Spinal cord (tissue), 10 donors: Measurements from ENCODE around the gene NARF. TPM values are rescaled to one million over a fixed set of nuclear protein-coding genes. Genes with fewer than 3 reads are reported as not detected.
"Not testable (repeated sequence)": the region's sequence is repeated elsewhere in the genome, so short reads cannot be mapped to it uniquely, and the experiment has no call there.

ENCODE experiments used
- DNase-seq, 6 donors: peaks; one replicate each; pipeline versions ENCODE4 v3.0.0 to v3.0.0-alpha.2; 2013 to 2015; ENCODE audit warnings: low spot score in 6 of 6, low read depth in 4 of 6
- H3K27ac ChIP-seq: one replicate; pipeline ENCODE4 v1.5.1; 2013; ENCODE audit warnings: low read depth, low read length, control low read depth
- H3K27me3 ChIP-seq: one replicate; pipeline ENCODE4 v1.6.1; 2013; ENCODE audit warnings: low read length; ENCODE audit not compliant: control insufficient read depth, insufficient read depth
- H3K36me3 ChIP-seq: one replicate; pipeline ENCODE4 v1.6.1; 2013; ENCODE audit warnings: low read length; ENCODE audit not compliant: control insufficient read depth, insufficient read depth
- H3K4me1 ChIP-seq: one replicate; pipeline ENCODE4 v1.6.1; 2013; ENCODE audit warnings: low read length; ENCODE audit not compliant: control insufficient read depth, insufficient read depth
- H3K4me3 ChIP-seq: one replicate; pipeline ENCODE4 v1.5.1; 2013; ENCODE audit warnings: low read depth, low read length, control low read depth
- H3K9me3 ChIP-seq: one replicate; pipeline ENCODE4 v1.6.1; 2013; ENCODE audit warnings: low read length; ENCODE audit not compliant: control insufficient read depth, insufficient read depth
- WGBS: methylation state at CpG from one replicate; pipeline ENCODE4 v1.1.5; 2013; ENCODE audit warnings: missing lambda C conversion rate; ENCODE audit not compliant: insufficient coverage; 5-methylcytosine and 5-hydroxymethylcytosine counted together
- polyA plus RNA-seq, 2 donors: library from polyadenylated mRNA; unstranded; fragments of 120-200 nt; gene quantifications; one replicate each; pipeline ENCODE4 v1.2.1, GENCODE V29; 2013; ENCODE audit not compliant: insufficient read length in 2 of 2
- total RNA-seq, 2 donors: library from RNA; depleted of rRNA in 1 of 2; stranded (reverse); fragments of 120-200 nt in 1 of 2; fragments of >200 nt in 1 of 2; gene quantifications; one replicate each; pipeline versions ENCODE4 v1.2.3 to v1.2.4, GENCODE V29; 2013 to 2014
- donor health status: healthy.

The NARF gene
- total and polyA plus RNA-seq, 4 donors = 31.1 to 124 (median 75.9) TPM

GRCh38 chr17:82453706-82454105 lies 4.8 kb upstream of the NARF start:
- not testable (repeated sequence) for H3K27me3 ChIP-seq, H3K9me3 ChIP-seq, H3K27ac ChIP-seq, H3K36me3 ChIP-seq, H3K4me3 ChIP-seq, DNase-seq
- WGBS = 91% methylated on average over 14 of the region's 21 CpGs
- peaks cover 18% of the 10 kb centered on the region for H3K4me1 ChIP-seq

GRCh38 chr17:82457073-82457928 lies 1.2 kb upstream of the NARF start:
- Histone ChIP-seq H3K27me3 (no peaks in the 10 kb centered on the region), H3K36me3 (peaks cover 25% of the 10 kb centered on the region), H3K27ac (peak overlapping the region; percentile 98), H3K4me1 (peaks cover 14% of the 10 kb centered on the region), H3K9me3 (no peaks in the 10 kb centered on the region), H3K4me3 (peak overlapping the region; percentile 81)
- no peak for DNase-seq
- 55% methylated on average over 7 of the region's 10 CpGs for WGBS

- Histone ChIP-seq H3K27me3 (no peaks in the 10 kb centered on the region), H3K4me1 (peaks cover 14% of the 10 kb centered on the region), H3K4me3 (peak overlapping the region; percentile 81), H3K9me3 (no peaks in the 10 kb centered on the region), H3K36me3 (peaks cover 31% of the 10 kb centered on the region), H3K27ac (peak overlapping the region; percentile 98)
- WGBS = 0% methylated on average over 7 of the region's 8 CpGs
- DNase-seq = no peak
Measured at GRCh38 chr17:82457929-82458178, 687 bp upstream of the NARF start.

GRCh38 chr17:82458885-82459424 lies 414 bp downstream of the NARF start:
- WGBS = under 1% methylated on average over 61 of the region's 62 CpGs
- Histone ChIP-seq H3K36me3 (peaks cover 40% of the 10 kb centered on the region), H3K27me3 (no peaks in the 10 kb centered on the region), H3K27ac (peak overlapping the region; percentile 42), H3K4me1 (peaks cover 14% of the 10 kb centered on the region), H3K9me3 (no peaks in the 10 kb centered on the region), H3K4me3 (peak overlapping the region; percentile 81)
- peak in 3 of 6 donors; percentile 11 to 70 (median 51) for DNase-seq

- not testable (repeated sequence) for H3K27ac ChIP-seq, H3K27me3 ChIP-seq
Measured at GRCh38 chr17:82459936-82460335, 1.4 kb downstream of the NARF start.

GRCh38 chr17:82461827-82462524 lies 3.4 kb downstream of the NARF start:
- H3K9me3 ChIP-seq = no peaks in the 10 kb centered on the region
- no peak overlapping the region for H3K27ac ChIP-seq
- DNase-seq = no peak
- H3K36me3 ChIP-seq = peaks cover 66% of the 10 kb centered on the region
- peaks cover 14% of the 10 kb centered on the region for H3K4me1 ChIP-seq
- H3K27me3 ChIP-seq = no peaks in the 10 kb centered on the region
- WGBS = 66% methylated on average over 8 of the region's 10 CpGs
- no peak overlapping the region for H3K4me3 ChIP-seq

More at GRCh38 chr17:82459936-82460335, 1.4 kb downstream of the NARF start:
- 90% methylated on average over 8 of the region's 9 CpGs for WGBS
- Histone ChIP-seq H3K36me3 (peaks cover 49% of the 10 kb centered on the region), H3K4me1 (peaks cover 14% of the 10 kb centered on the region)
- DNase-seq, H3K4me3 ChIP-seq, H3K9me3 ChIP-seq: not testable (repeated sequence)

- WGBS = 81% methylated on average over 6 of the region's 6 CpGs
Measured at GRCh38 chr17:82463391-82463790, 4.8 kb downstream of the NARF start.

GRCh38 chr17:82463925-82464566 lies 5.5 kb downstream of the NARF start:
- no peak for DNase-seq
- Histone ChIP-seq H3K36me3 (peaks cover 82% of the 10 kb centered on the region), H3K27me3 (no peaks in the 10 kb centered on the region), H3K4me1 (peaks cover 10% of the 10 kb centered on the region), H3K4me3 (no peak overlapping the region), H3K9me3 (no peaks in the 10 kb centered on the region), H3K27ac (no peak overlapping the region)
- 92% methylated on average over 6 of the region's 7 CpGs for WGBS

More at GRCh38 chr17:82463391-82463790, 4.8 kb downstream of the NARF start:
- no peaks in the 10 kb centered on the region for H3K9me3 ChIP-seq
- peaks cover 79% of the 10 kb centered on the region for H3K36me3 ChIP-seq
- H3K27me3 ChIP-seq = no peaks in the 10 kb centered on the region
- DNase-seq = no peak
- peaks cover 11% of the 10 kb centered on the region for H3K4me1 ChIP-seq
- H3K27ac ChIP-seq = no peak overlapping the region
- H3K4me3 ChIP-seq = no peak overlapping the region

- no peak overlapping the region for H3K4me3 ChIP-seq
- WGBS = 95% methylated on average over 9 of the region's 11 CpGs
- H3K27me3 ChIP-seq = no peaks in the 10 kb centered on the region
- no peaks in the 10 kb centered on the region for H3K9me3 ChIP-seq
- peaks cover 86% of the 10 kb centered on the region for H3K36me3 ChIP-seq
- H3K4me1 ChIP-seq = peaks cover 5% of the 10 kb centered on the region
- no peak overlapping the region for H3K27ac ChIP-seq
- DNase-seq = no peak
Measured at GRCh38 chr17:82464567-82464929, 6.0 kb downstream of the NARF start.
